Choroid plexus epithelial cell (primary cell): ENCODE results near the gene LHFPL2.

Source experiments
- DNase-seq: peaks from one replicate; pipeline ENCODE4 v3.0.0-alpha.2; 2010; ENCODE audit warnings: low read depth
- H3K4me3 ChIP-seq: 2 replicates; pipeline ENCODE4 v1.5.1; 2011; ENCODE audit warnings: low read depth, mild to moderate bottlenecking, control low read depth, low read length, moderate library complexity
- CTCF ChIP-seq: conservative IDR thresholded peaks from 2 replicates; pipeline ENCODE4 v1.5.1; 2011; ENCODE audit warnings: low read depth, mild to moderate bottlenecking, control low read depth, inconsistent platforms, low read length, moderate library complexity

LHFPL2 gene

GRCh38 chr5:78514427-78515330 is 133.9 kb downstream of the LHFPL2 start:
- no peak for DNase-seq
- H3K4me3 ChIP-seq = no peak overlapping the region

GRCh38 chr5:78513441-78513840 is 135.1 kb downstream of the LHFPL2 start:
- TF ChIP-seq CTCF = no peak

More at GRCh38 chr5:78514427-78515330, 133.9 kb downstream of the LHFPL2 start:
- TF ChIP-seq CTCF = no peak

GRCh38 chr5:78512435-78512834 is 136.1 kb downstream of the LHFPL2 start:
- no peak for DNase-seq
- H3K4me3 ChIP-seq = no peak overlapping the region
- TF ChIP-seq CTCF = no peak

More at GRCh38 chr5:78513441-78513840, 135.1 kb downstream of the LHFPL2 start:
- no peak overlapping the region for H3K4me3 ChIP-seq
- no peak for DNase-seq

- no peak for TF ChIP-seq CTCF
- no peak overlapping the region for H3K4me3 ChIP-seq
- no peak for DNase-seq
Observed at GRCh38 chr5:78511121-78511906, 137.3 kb downstream of the LHFPL2 start.

DNA sequence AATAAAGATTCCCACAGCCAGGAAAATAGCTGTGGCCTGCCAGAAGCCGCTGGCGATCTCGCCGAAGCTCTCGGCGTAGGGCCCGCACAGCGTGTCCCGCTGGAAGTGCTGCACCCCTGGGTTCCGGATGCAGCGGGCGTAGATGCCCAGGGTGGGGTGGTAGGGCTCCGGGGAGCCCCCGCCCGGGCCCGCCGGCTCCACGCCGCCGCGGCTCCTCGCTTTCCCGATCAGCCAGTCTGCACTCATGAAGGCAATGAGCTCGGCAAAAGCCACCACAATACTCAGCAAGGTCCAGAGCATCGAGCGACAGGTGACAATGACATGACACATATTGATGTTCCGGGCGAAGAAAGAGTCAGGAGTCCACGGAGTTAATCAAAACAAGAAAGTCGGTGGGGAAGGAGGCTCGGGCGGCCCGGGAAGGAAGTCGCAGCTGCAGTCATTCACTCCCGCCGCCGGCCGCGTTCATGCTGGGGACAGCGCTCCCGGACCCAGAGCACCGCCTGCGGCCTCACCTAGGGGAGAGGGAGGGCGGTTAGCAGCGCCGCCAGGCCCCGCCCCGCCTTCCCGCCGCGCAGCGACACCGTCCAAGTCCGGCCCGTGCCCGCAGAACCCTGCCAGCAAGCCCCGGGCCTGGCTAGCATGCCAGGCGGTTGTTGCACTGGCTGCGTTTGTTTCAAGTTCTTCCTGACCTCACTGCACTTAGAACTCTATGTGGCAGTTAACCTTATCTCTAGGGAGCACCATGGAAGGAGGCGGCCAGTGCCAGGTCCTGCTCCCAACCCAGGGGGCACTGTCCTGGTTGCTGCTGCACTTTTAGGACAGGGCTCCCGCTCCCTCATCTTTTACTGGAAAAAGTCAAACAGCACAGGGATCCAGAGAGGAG is 138.4 kb downstream of the LHFPL2 start:
- no peak for DNase-seq
- peak overlapping the region; percentile 53 for H3K4me3 ChIP-seq
- TF ChIP-seq CTCF = peak; percentile 34

GRCh38 chr5:78509145-78509865 is 139.3 kb downstream of the LHFPL2 start:
- no peak for DNase-seq
- no peak for TF ChIP-seq CTCF
- peak overlapping the region; percentile 53 for H3K4me3 ChIP-seq
